Sciatic nerve (tissue), 2 donors: ENCODE data around the gene LRRC56. TPM values are rescaled to one million over a fixed set of nuclear protein-coding genes. Genes with fewer than 3 reads are reported as not detected.
"Not testable (repeated sequence)": the region's sequence is repeated elsewhere in the genome, so short reads cannot be mapped to it uniquely, and the experiment has no call there.

Experiments
- ATAC-seq: fragments of 200-7000 bp; cut with Tn5 transposase; one replicate; pipeline ENCODE4 v1.9.1; 2020; ENCODE audit warnings: mild to moderate bottlenecking, moderate library complexity
- DNase-seq: peaks from one replicate; pipeline ENCODE4 v3.0.0-alpha.2; 2020; ENCODE audit warnings: low spot score
- intact Hi-C: fragments of 100-400 bp; cut with DNase I; formaldehyde crosslinking; loops from one replicate; pipeline ENCODE4 v1.14.2; 2022
- total RNA-seq: library from RNA; stranded (reverse); fragmentation: NEBNext Ultra II Directional; extraction: Animal tissue kit (Norgen Biotek cat#: 25700); gene quantifications from one replicate; pipeline ENCODE4 v1.2.1, GENCODE V29; 2021
- donor health status: DM: no; HTN: no; CAD: no.
- donor health status: DM: no; HTN: no; CAD: no.

Gene LRRC56
- total RNA-seq, 1 donor from 2014 or later = 1.4 TPM

DNA sequence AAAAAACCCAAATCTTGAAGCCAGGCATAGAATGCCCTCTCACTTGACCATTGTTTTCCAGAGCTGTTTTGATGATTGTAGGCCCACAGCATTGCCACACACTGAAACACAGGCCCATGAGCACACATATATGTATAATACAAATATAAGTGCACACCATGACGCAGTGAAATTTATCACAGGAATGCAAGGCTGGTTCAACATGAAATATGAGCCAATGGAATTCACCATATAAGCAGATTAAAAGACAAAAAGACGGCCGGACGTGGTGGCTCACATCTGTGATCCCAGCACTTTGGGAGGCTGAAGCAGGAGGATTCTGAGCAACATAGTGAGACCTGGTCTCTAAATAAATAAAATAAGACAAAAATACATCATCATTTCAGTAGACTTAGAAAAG is 20.9 kb upstream of the LRRC56 start:
- intact Hi-C loops = no loop called here
- no peak for ATAC-seq
- no peak for DNase-seq

GRCh38 chr11:516918-517685 is 20.2 kb upstream of the LRRC56 start:
- intact Hi-C loops, ATAC-seq: not testable (repeated sequence)
- DNase-seq = peak; percentile 62

DNA sequence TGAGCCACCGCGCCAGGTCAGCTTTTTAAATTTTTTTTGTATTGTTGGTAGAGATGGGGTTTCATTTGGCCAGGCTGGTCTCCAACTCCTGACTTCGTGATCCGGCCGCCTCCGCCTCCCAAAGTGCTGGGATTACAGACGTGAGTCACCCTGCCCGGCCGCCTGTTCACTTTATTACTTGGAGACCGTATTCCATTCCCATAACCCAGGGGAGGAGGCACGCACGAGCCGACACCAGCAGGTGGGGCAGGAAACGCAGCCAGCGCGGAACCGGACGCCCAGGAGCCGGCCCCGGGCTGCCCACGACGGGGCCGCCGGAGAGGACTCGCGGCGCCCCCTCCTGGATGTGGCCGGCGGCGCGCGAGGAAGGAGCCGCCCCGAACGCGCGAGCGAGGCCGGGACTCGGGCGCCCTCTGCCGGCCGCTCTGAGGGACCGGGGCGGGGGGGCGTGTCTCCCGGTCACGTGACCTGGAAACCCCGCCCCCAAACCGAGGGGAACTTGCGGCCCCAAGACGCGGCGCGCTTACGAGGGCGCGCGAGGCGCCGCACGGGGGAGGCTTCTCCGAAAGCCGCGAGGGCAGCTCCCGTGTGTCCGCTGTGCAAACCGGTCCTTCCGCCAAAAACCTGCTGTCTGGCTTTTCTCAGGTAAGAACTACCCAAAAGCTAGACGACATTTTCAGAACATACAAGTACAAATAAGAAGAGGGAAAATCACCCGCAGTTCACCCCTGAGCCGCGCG is 18.7 kb upstream of the LRRC56 start:
- intact Hi-C loops = no loop called here

GRCh38 chr11:520428-521176 is 16.7 kb upstream of the LRRC56 start:
- DNase-seq (peak; percentile 58), ATAC-seq (no peak)
- intact Hi-C loops = no loop called here

More for the DNA sequence above, 18.7 kb upstream of the LRRC56 start:
- DNase-seq (peak; percentile 93), ATAC-seq (peak; percentile 92)

DNA sequence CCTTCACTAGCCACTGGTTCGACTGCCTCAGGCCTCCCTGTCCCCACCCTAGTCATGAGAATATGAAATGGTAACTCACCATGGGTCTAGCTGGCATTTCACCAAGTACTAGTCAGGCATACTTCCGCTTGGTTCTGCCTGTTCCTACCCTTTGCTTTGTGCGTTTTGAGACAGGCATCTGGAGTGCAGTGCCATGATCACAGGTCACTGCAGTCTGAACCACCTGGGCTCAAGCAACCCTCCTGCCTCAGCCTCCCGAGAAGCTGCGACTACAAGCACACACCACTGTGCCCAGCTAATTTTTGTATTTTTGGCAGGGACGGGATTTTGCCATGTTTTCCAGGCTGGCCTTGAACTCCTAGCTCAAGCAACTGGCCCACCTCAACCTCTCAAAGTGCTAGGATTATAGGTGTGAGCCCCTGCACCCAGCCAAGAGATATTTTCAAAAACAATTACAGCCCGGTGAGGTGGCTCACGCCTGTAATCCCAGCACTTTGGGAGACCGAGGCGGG is 16.1 kb upstream of the LRRC56 start:
- intact Hi-C loops = no loop called here
- ATAC-seq = no peak
- no peak for DNase-seq

DNA sequence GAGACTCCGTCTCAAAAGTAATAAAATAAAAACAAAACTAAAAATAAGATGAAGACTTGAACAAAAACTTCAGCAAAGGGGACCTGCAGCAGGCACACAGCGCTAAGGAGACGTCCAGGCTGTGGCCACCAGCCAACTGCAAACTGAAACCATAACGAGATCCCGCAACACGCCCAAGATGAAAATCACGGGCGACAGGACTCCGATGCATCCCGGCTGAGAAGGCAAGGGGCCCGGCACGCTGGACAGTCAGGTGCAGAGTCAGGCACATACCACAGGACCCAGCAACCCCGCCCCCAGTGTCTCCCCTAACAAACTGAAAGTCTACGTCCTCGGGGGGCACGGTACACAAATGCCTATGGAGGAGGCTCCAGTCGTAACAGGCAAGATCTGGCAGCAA is 11.1 kb upstream of the LRRC56 start:
- intact Hi-C loops = no loop called here
- ATAC-seq = no peak
- DNase-seq = no peak

- ATAC-seq (no peak), DNase-seq (peak; percentile 51)
- intact Hi-C loops = no loop called here
Measured at GRCh38 chr11:528166-528814, 9.0 kb upstream of the LRRC56 start.

- peak; percentile 53 for DNase-seq
- intact Hi-C loops = no loop called here
- no peak for ATAC-seq
Measured at GRCh38 chr11:528815-529727, 8.3 kb upstream of the LRRC56 start.

DNA sequence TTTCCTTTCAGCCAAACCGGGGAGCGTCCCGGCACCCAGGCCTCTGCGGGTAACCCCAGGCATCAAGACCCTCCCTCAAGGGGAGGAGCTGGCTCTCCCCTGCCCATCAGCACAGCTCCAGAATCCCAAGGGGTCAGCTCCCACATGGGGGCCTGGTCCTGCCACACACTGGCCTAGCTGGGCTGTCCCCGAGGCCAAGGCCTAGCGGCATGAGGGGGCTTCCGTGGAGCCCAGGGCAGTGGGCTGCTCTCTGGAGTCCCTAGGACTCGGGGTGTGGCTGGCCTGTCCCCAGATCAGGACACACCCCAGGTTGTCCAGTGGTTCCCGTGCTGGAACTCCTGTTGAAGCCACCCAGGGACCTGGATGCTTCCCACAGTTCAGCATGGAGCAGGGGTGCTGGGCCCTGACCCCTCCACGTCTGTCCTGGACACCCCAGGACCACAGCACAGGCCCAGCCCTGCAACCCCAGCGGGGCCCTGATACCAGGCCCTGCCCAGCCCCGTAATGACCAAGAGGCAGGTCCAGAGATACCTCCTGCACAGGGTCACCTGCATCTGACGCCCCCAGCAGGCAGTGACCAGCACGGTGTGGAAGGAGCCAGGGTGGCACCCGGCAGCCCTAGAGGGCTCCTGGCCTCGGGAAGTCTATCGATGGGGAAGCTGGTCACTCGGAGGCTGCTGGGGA is 7.5 kb upstream of the LRRC56 start:
- intact Hi-C loops = no loop called here
- ATAC-seq (no peak), DNase-seq (peak; percentile 54)

GRCh38 chr11:530960-531831 is 6.1 kb upstream of the LRRC56 start:
- intact Hi-C loops = no loop called here

GRCh38 chr11:531919-532526 is 5.3 kb upstream of the LRRC56 start:
- DNase-seq (peak; percentile 52), ATAC-seq (no peak)
- intact Hi-C loops = no loop called here

More at GRCh38 chr11:530960-531831, 6.1 kb upstream of the LRRC56 start:
- DNase-seq (peak; percentile 57), ATAC-seq (no peak)

- ATAC-seq (no peak), DNase-seq (peak; percentile 57)
- intact Hi-C loops = no loop called here
Measured at GRCh38 chr11:532527-532985, 4.8 kb upstream of the LRRC56 start.

DNA sequence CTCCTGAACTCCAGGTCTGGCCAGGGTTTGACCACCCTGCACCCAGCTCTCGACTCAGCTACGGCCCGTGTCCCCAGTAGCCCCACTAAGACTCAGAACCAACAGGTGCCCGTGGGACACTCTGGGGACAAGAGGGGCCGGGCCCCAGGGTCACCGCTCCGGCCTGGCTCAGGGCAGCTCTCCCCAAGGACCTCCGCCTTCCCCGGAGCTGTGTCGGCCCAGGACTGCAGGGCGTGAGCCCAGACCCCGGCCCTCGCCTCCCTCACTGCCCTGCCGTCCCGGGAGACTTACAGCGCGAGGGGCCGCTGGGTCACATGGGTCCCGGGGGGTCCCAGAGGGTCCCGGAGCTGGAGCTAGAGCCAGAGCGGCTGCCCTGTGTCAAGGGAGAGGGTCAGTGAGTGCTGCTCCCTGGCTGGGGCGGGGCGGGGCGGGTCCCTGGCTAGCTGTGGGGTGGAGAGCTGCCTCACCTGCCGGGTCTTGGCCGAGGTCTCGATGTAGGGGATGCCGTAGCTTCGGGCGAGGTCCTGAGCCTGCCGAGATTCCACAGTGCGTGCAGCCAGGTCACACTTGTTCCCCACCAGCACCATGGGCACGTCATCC is 4.2 kb upstream of the LRRC56 start:
- intact Hi-C loops = no loop called here
- no peak for ATAC-seq
- DNase-seq = peak; percentile 58

DNA sequence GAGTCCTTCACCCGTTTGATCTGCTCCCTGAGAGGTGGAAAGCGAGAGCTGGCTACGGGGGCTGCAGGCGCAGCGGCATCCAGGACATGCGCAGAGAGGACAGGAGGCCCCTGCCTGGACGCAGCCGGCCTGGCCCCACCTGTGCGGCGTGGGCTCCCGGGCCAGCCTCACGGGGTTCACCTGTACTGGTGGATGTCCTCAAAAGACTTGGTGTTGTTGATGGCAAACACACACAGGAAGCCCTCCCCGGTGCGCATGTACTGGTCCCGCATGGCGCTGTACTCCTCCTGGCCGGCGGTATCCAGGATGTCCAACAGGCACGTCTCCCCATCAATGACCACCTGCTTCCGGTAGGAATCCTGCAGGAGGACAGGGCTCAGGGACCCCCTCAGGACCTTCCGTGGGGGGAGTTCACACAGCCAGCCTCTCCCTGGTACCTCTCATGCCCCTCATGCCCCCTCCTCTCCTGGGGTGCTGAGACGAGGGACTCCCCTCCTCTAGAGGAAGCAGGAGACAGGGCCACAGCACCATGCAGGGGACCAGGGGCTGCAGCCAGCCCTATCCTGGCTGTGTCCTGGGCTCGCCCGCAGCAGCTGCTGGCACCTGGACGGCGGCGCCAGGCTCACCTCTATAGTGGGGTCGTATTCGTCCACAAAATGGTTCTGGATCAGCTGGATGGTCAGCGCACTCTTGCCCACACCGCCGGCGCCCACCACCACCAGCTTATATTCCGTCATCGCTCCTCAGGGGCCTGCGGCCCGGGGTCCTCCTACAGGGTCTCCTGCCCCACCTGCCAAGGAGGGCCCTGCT is 3.5 kb upstream of the LRRC56 start:
- ATAC-seq = no peak
- DNase-seq = peak; percentile 56
- intact Hi-C loops = no loop called here
